HL-60 (cell line): ENCODE data around the gene SMPDL3B.

Experiments used
- DNase-seq, 2 experiments: peaks; one replicate each; pipeline ENCODE4 v3.0.0-alpha.2; 2010 to 2020; ENCODE audit warnings: low read depth in 1 of 2, low spot score in 1 of 2
- H3K27ac ChIP-seq: fragments of 250-450 bp; sonication (Bioruptor Pico); replicated peaks from 2 replicates; pipeline ENCODE4 v1.5.1; 2020; ENCODE audit warnings: mild to moderate bottlenecking, moderate library complexity
- H3K27me3 ChIP-seq: fragments of 250-450 bp; sonication (Bioruptor Pico); 2 replicates; pipeline ENCODE4 v1.5.1; 2021; ENCODE audit warnings: mild to moderate bottlenecking, moderate library complexity; ENCODE audit not compliant: insufficient read depth, poor library complexity, severe bottlenecking
- H3K4me3 ChIP-seq: replicated peaks from 2 replicates; pipeline ENCODE4 v1.5.1; 2011; ENCODE audit warnings: mild to moderate bottlenecking, control low read depth, low read length; ENCODE audit not compliant: insufficient read depth
- CTCF ChIP-seq: IDR thresholded peaks from one replicate; pipeline ENCODE4 v1.5.1; 2011; ENCODE audit warnings: low read length, control low read depth, inconsistent platforms; ENCODE audit not compliant: insufficient read depth
- GABPA ChIP-seq: IDR thresholded peaks from 2 replicates; pipeline ENCODE4 v1.6.1; 2012; ENCODE audit warnings: low read depth
- POLR2AphosphoS5 ChIP-seq: IDR thresholded peaks from 2 replicates; pipeline ENCODE4 v1.6.1; 2012; ENCODE audit warnings: low read depth
- REST ChIP-seq: IDR thresholded peaks from 2 replicates; pipeline ENCODE4 v1.6.1; 2012; ENCODE audit warnings: low read depth; ENCODE audit not compliant: insufficient replicate concordance
- SPI1 ChIP-seq: IDR thresholded peaks from 2 replicates; pipeline ENCODE4 v1.6.1; 2012; ENCODE audit warnings: low read depth, mild to moderate bottlenecking, borderline replicate concordance

Gene SMPDL3B

GRCh38 chr1:27941671-27942540, 7.1 kb downstream of the SMPDL3B start:
- TF ChIP-seq SPI1 (no peak), GABPA (no peak), REST (no peak), POLR2AphosphoS5 (no peak)
- H3K4me3 ChIP-seq, result no peak overlapping the region
- no peaks in the 10 kb centered on the region for H3K27me3 ChIP-seq
- H3K27ac ChIP-seq, result peak overlapping the region; percentile 77
- no peak for DNase-seq

- H3K4me3 ChIP-seq, result no peak overlapping the region
- H3K27me3 ChIP-seq, result no peaks in the 10 kb centered on the region
- H3K27ac ChIP-seq, result no peak overlapping the region
- no peak for DNase-seq
- no peak for TF ChIP-seq REST
- no peak for TF ChIP-seq POLR2AphosphoS5
- TF ChIP-seq CTCF, result no peak
- no peak for TF ChIP-seq SPI1
- TF ChIP-seq GABPA, result no peak
These were observed 10.2 kb downstream of the SMPDL3B start for GRCh38 chr1:27945020-27945419.

- no peak overlapping the region for H3K27ac ChIP-seq
- no peak overlapping the region for H3K4me3 ChIP-seq
- no peaks in the 10 kb centered on the region for H3K27me3 ChIP-seq
- no peak for DNase-seq
- no peak for TF ChIP-seq CTCF
- no peak for TF ChIP-seq GABPA
- TF ChIP-seq POLR2AphosphoS5, result no peak
- no peak for TF ChIP-seq SPI1
- no peak for TF ChIP-seq REST
These were observed 14.2 kb downstream of the SMPDL3B start for GRCh38 chr1:27949027-27949426.
